ENCODE measurements around the gene POC1A.

Gene POC1A

GRCh38 chr3:52154135-52155094, at the start of gene POC1A:
Gene POC1A, minus strand, starts transcription at chr3:52154423. Its CDS starts 51 bp downstream, at chr3:52154372.
- DNase-seq: peak; percentile 90 to 95

GRCh38 chr3:52203701-52204100, 49.5 kb upstream of the POC1A start:
- DNase-seq: no peak

- DNase-seq: no peak
Measured at GRCh38 chr3:52202384-52203077, 48.3 kb upstream of the POC1A start.

GRCh38 chr3:52200981-52201679, 46.9 kb upstream of the POC1A start:
- DNase-seq: no peak

GRCh38 chr3:52198643-52199608, 44.7 kb upstream of the POC1A start:
- DNase-seq: no peak

GRCh38 chr3:52197842-52198625, 43.8 kb upstream of the POC1A start, which contains the start of gene ALAS1:
Gene ALAS1, plus strand, starts transcription at chr3:52198160. Its CDS starts 1,082 bp downstream, at chr3:52199242.
- peak; percentile 80 to 82 for DNase-seq

GRCh38 chr3:52197499-52197841, 43.2 kb upstream of the POC1A start:
- no peak for DNase-seq

GRCh38 chr3:52196977-52197376, 42.8 kb upstream of the POC1A start:
- DNase-seq: no peak

GRCh38 chr3:52195823-52196331, 41.7 kb upstream of the POC1A start:
- DNase-seq: no peak

GRCh38 chr3:52195291-52195597, 41.0 kb upstream of the POC1A start:
- DNase-seq: no peak

- no peak for DNase-seq
Measured at GRCh38 chr3:52194485-52195290, 40.5 kb upstream of the POC1A start.

GRCh38 chr3:52193065-52193464, 38.8 kb upstream of the POC1A start:
- DNase-seq: no peak

GRCh38 chr3:52191663-52192062, 37.4 kb upstream of the POC1A start:
- no peak for DNase-seq

- no peak for DNase-seq
Measured at GRCh38 chr3:52190294-52191074, 36.3 kb upstream of the POC1A start.

- no peak for DNase-seq
Measured at GRCh38 chr3:52188556-52188955, 34.3 kb upstream of the POC1A start.

- no peak for DNase-seq
Measured at GRCh38 chr3:52186729-52187128, 32.5 kb upstream of the POC1A start.

- DNase-seq: no peak
Measured at GRCh38 chr3:52185837-52186236, 31.6 kb upstream of the POC1A start.

- no peak for DNase-seq
Measured at GRCh38 chr3:52185311-52185710, 31.1 kb upstream of the POC1A start.

- no peak for DNase-seq
Measured at GRCh38 chr3:52184690-52185089, 30.5 kb upstream of the POC1A start.
